Epithelial cell of proximal tubule (primary cell): ENCODE data around the gene CLDN19. TPM values are rescaled to one million over a fixed set of nuclear protein-coding genes. Genes with fewer than 3 reads are reported as not detected.
"Not testable (repeated sequence)": the region's sequence is repeated elsewhere in the genome, so short reads cannot be mapped to it uniquely, and the experiment has no call there.

Source experiments
- DNase-seq: peaks from one replicate; pipeline ENCODE4 v3.0.0-alpha.2; 2011; ENCODE audit warnings: low read depth
- H3K4me3 ChIP-seq: 2 replicates; pipeline ENCODE4 v1.5.1; 2011; ENCODE audit warnings: low read depth, mild to moderate bottlenecking, low read length
- total RNA-seq: library from RNA; depleted of rRNA; stranded (reverse); fragments of >200 nt; gene quantifications from 2 replicates; pipeline ENCODE4 v1.2.3, GENCODE V29; 2015
- TF ChIP-seq, protein P1 (sequence below): conservative IDR thresholded peaks from 2 replicates; pipeline ENCODE4 v1.5.1; 2012; ENCODE audit warnings: low read depth, mild to moderate bottlenecking, low read length

CLDN19 gene
- total RNA-seq, 1 donor from 2014 or later = 1.2 TPM

DNA sequence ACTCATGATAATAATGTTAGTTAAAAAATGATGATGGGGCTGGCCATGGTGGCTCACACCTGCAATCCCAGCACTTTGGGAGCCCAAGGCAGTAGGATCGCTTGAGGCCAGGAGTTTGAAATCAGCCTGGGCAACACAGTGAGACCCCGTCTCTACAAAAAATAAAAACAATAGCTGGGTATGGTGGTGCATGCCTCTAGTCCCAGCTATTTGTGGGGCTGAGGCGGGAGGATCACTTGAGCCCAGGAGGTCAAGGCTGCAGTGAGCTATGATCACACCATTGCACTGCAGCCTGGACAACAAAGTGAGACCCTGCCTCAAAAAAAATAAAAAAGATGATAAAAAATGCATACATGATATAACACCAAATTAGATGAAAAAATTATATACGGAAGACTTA lies 21.5 kb upstream of the CLDN19 start:
- no peak overlapping the region for H3K4me3 ChIP-seq
- TF ChIP-seq, protein P1, sequence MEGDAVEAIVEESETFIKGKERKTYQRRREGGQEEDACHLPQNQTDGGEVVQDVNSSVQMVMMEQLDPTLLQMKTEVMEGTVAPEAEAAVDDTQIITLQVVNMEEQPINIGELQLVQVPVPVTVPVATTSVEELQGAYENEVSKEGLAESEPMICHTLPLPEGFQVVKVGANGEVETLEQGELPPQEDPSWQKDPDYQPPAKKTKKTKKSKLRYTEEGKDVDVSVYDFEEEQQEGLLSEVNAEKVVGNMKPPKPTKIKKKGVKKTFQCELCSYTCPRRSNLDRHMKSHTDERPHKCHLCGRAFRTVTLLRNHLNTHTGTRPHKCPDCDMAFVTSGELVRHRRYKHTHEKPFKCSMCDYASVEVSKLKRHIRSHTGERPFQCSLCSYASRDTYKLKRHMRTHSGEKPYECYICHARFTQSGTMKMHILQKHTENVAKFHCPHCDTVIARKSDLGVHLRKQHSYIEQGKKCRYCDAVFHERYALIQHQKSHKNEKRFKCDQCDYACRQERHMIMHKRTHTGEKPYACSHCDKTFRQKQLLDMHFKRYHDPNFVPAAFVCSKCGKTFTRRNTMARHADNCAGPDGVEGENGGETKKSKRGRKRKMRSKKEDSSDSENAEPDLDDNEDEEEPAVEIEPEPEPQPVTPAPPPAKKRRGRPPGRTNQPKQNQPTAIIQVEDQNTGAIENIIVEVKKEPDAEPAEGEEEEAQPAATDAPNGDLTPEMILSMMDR = no peak
- DNase-seq = no peak

DNA sequence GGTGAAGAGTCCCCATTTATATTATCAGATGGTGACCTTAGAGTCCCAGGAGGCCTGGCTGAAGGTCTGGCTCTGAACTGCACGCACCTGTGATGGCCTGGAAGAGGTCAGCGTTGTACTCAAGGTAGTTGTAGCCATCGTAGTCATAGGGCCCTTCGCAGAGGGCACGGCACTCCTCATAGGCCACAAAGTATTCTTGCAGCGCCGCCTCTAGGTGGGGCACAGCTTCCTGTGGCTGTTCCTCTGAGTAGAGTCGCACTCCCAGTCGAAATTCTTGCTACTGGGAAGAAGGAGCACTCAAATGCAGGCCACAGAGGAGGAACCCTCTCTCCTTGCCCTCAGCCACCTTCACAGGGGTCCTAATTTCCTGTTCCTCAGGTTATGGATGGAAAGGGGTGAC lies 19.1 kb upstream of the CLDN19 start:
- TF ChIP-seq, protein P1 = no peak
- DNase-seq = no peak

DNA sequence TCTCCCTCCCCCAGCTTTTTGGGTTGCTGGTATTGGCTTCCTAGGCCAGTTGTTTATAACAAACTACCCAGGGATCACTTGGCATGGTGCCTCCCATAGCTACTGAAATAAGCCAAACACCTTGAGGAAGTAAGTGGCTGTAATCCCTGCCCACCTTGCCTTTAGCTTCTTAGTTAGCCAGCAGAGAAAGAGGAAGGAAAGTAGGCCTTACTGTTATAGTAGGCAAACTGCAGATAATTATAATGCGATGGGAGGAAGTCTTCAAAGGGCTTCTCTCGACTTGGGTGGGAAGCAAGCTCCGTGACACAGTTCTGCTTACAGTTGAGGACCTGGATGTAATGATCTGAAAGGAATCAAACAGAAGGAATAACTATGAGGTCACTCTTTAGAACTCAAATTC lies 18.6 kb upstream of the CLDN19 start:
- DNase-seq = no peak
- no peak overlapping the region for H3K4me3 ChIP-seq
- TF ChIP-seq, protein P1 = no peak

More for the DNA sequence above, 19.1 kb upstream of the CLDN19 start:
- no peak overlapping the region for H3K4me3 ChIP-seq

DNA sequence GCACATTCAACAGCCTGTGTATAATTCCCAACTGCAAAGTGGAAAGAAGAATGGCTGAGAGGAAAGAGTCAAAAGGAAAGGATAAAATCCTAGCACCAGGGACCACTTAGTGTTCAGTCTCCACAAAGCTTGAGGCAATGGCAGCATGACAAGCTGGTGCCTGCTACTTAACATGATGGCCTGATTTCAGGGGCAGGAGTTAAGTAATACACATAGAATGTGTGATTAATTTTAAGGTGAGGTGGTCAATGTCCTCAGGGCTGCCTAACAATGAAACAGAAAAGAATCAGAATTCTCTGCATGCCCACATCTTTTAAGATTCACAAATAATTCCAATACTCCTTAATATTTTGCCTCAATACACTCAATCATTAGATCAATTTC lies 17.8 kb upstream of the CLDN19 start:
- no peak overlapping the region for H3K4me3 ChIP-seq
- TF ChIP-seq, protein P1 = no peak
- no peak for DNase-seq

DNA sequence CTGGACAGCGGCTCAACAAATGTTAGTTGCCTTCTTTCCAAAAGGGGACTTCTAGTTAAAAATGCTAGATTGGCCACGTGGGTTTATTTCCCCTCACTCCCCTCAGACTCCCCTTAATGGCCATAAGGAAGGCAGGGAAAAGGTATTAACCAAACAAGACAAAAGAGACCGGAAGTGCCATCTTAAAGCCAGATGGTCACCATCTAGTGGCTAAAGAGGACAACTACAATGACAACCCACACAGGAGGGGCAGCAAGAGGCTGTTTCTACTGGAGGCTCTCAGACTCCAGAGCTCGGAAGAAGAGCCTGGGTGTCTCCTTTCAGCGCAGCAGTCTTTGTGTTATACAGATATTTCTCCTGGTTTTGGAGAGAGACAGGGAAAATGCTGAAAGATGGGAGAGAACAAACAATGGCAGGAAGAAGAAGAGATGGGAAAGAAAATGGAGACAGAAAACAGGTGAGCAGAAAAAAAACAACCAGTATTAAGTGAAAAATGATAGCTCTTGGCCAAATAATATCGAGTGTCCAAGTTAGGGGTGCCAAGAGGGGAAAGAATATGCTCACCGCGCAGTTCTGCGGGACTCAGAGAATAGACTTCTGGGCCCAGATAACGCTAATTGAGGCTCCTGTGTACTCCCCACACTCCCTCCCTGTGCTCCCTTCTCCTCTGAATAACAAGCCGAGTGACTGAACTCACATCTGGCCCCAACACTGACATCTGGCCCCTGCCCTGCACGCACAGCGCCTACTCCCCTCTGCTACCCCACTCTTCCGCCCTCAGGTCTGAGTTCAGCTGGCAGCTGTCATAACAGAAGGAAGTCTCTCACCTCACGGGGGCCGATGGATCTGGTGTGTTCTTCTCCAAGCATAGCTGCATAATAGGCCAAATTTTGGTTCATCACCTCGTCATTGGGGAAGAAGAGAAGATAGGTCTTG lies 17.2 kb upstream of the CLDN19 start:
- no peak overlapping the region for H3K4me3 ChIP-seq
- no peak for DNase-seq
- TF ChIP-seq, protein P1 = peak; percentile 80

DNA sequence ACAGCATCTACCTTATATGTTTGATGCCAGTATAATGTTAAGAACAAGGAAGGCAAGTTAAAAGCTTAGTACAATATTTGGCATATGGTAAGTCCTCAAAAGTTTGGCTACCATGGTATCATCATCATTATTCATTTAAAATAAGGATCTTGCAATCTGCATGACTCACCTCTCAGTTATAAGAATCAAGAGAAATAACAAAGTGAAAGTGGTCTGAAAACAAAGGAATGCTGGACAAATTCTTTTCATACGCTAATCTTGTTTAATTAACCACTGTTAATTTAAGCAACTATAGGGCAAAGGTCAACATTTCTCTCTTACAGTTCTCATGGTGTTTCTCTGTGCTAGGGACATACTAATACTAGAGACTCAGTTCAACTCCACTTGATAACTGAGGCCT lies 13.0 kb upstream of the CLDN19 start:
- H3K4me3 ChIP-seq = no peak overlapping the region
- DNase-seq = no peak
- TF ChIP-seq, protein P1 = no peak

DNA sequence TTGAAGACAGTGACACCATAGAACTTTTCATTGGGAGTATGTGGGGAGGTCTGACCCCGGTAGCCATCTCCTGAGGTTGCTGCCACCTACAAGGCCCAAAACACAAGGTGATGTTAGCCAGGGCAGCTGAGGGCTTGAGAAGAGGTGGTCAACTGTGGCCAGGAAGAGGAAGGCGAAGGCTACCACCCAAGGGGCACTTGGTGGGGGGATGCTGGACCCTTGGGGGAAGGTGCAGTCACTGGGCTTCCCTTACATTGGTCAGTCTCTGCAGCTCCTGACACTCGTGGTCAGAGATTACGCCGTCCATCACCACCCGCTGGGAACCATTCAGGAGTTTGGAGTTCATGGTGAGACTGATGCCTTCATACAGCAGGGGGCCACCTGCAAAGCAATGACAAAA lies 12.2 kb upstream of the CLDN19 start:
- TF ChIP-seq, protein P1 = no peak
- DNase-seq = no peak
- H3K4me3 ChIP-seq = no peak overlapping the region

DNA sequence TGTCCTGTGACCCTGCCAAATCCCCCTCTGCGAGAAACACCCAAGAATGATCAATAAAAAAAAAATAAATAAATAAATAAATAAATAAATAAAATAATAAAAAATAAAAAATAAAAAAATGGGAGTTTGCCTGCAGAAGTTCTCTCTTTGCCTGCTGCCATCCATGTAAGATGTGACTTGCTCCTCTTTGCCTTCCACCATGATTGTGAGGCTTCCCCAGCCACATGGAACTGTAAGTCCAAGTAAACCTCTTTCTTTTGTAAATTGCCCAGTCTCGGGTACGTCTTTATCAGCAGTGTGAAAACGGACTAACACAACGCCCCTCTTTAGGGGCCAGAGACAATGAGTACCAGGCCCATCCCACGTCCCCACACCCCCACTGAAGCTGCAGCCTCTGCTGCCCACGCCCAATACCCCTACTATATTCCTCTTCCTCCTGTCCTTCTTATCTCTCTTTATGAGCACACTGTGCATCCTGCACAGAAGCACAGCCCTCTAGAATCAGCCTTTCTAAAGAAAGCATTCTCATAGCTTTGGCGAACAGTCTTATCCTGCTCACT lies 11.6 kb upstream of the CLDN19 start:
- not testable (repeated sequence) for H3K4me3 ChIP-seq, DNase-seq
